Measurements from ENCODE around the gene TNMD. TPM values are rescaled to one million over a fixed set of nuclear protein-coding genes. Genes with fewer than 3 reads are reported as not detected.

TNMD gene
- total RNA-seq, 1 donor from 2014 or later: not detected

DNA sequence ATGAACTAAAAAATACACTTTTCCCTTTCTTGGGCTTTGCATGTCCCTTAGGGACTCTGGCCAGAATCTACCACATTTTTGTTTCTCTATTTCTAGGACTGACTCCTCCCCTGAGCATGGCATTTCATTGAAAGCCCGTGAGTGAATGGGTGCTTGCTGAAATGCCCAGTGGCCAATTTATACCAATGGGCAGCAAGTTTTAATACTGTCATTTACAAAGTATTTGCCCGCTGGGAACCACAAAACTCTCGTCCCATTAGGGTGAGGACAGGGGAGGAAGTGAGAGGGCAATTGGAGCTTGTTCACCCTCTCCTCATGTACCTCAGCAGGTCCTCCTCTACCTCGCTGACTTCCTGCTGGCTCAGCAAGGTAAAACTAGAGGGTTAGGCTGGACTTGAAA, 60.4 kb downstream of the TNMD start:
- DNase-seq: no peak

GRCh38 chrX:100647095-100647494, 62.4 kb downstream of the TNMD start:
- peaks cover 5% of the 10 kb centered on the region for H3K4me1 ChIP-seq
- H3K4me3 ChIP-seq: no peak overlapping the region
- DNase-seq (no peak), ATAC-seq (peak; percentile 6 to 34)
- H3K9me3 ChIP-seq: no peaks in the 10 kb centered on the region
- no peaks in the 10 kb centered on the region for H3K27me3 ChIP-seq (ENCODE audit: low read depth)
- TF ChIP-seq CTCF (IDR thresholded peaks at IDR 0.05): no peak
- no peaks in the 10 kb centered on the region for H3K36me3 ChIP-seq
- intact Hi-C loops (cut with DNase I): no loop called here
- H3K27ac ChIP-seq: no peak overlapping the region

More for the DNA sequence above, 60.4 kb downstream of the TNMD start:
- Histone ChIP-seq H3K27me3 (ENCODE audit: low read depth) (no peaks in the 10 kb centered on the region), H3K9me3 (no peaks in the 10 kb centered on the region), H3K27ac (peak overlapping the region; percentile 58), H3K36me3 (no peaks in the 10 kb centered on the region), H3K4me1 (peaks cover 5% of the 10 kb centered on the region), H3K4me3 (peak overlapping the region; percentile 37)
- intact Hi-C loops (cut with DNase I): no loop called here
- ATAC-seq: no peak
- no peak for TF ChIP-seq CTCF (IDR thresholded peaks at IDR 0.05)

DNA sequence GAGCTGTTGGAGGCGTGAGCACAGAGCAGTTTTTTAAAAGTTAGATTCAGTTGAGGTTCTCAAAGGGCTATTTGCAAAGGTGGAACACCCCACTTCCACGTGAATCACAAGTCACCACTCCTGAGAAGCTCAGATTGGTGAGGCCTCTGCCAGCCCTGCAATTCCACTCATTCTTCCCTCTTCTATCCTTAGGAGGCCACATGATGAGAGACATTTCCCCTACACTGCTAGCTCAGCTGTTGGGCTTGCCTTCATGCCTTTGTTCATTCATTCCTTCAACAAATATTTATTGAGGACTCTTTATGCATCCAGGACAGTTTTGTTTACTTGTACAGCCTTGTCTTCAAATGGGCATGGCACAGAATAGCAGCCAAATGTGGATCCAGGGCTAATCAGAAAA, 63.0 kb downstream of the TNMD start:
- no peak for TF ChIP-seq CTCF (IDR thresholded peaks at IDR 0.05)
- Histone ChIP-seq H3K9me3 (no peaks in the 10 kb centered on the region), H3K36me3 (no peaks in the 10 kb centered on the region), H3K4me1 (peaks cover 5% of the 10 kb centered on the region), H3K27me3 (ENCODE audit: low read depth) (no peaks in the 10 kb centered on the region), H3K27ac (peak overlapping the region; percentile 75), H3K4me3 (no peak overlapping the region)
- ATAC-seq (no peak), DNase-seq (no peak)
- intact Hi-C loops (cut with DNase I): no loop called here

GRCh38 chrX:100648458-100649417, 64.0 kb downstream of the TNMD start:
- peak overlapping the region; percentile 75 for H3K27ac ChIP-seq
- no peaks in the 10 kb centered on the region for H3K27me3 ChIP-seq (ENCODE audit: low read depth)
- no peak for TF ChIP-seq CTCF (IDR thresholded peaks at IDR 0.05)
- no peaks in the 10 kb centered on the region for H3K36me3 ChIP-seq
- H3K4me3 ChIP-seq: no peak overlapping the region
- DNase-seq (no peak), ATAC-seq (peak; percentile 7 to 17)
- H3K4me1 ChIP-seq: peaks cover 5% of the 10 kb centered on the region
- no peaks in the 10 kb centered on the region for H3K9me3 ChIP-seq
- intact Hi-C loops (cut with DNase I): no loop called here

Other genes starting within 250 kb of the TNMD start
- 0.27 TPM for gene PCDH19, start 174.7 kb upstream of the TNMD start, total RNA-seq
- gene TSPAN6, start 51.9 kb downstream of the TNMD start, total RNA-seq: 12.6 TPM
- 16.4 TPM for gene SRPX2, start 59.3 kb downstream of the TNMD start, total RNA-seq
- gene SYTL4, start 147.2 kb downstream of the TNMD start, total RNA-seq: 15.3 TPM
- gene CSTF2, start 235.5 kb downstream of the TNMD start, total RNA-seq: 13.9 TPM

Data from lower lobe of right lung (tissue), 2 donors.